Measurements from ENCODE around the gene ZNF622. TPM values are rescaled to one million over a fixed set of nuclear protein-coding genes. Genes with fewer than 3 reads are reported as not detected.

The ZNF622 gene
- total and polyA plus RNA-seq, 4 donors = 15.0 to 33.0 (median 25.6) TPM

DNA sequence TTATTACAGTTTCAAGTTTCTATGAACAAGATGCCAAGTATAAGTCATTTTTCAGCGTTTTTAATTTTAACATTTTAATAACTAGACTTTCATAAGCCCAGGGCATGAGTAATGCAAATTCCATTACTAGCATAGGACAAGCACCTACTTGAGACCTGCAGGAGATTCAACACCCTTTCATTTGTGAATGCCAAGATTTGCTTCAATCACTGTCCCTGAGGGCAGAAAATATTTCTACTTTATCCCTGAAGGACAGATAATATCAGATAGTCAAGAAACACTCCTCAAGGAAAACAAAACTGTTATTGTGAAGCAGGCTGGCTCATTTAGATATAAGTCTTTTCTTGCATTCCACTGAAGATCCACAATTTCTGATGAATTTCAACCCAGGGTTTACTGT, 27.7 kb upstream of the ZNF622 start:
- peak; percentile 49 for ATAC-seq (ENCODE audit: insufficient read depth, low FRiP score)
- TF ChIP-seq, protein P1, sequence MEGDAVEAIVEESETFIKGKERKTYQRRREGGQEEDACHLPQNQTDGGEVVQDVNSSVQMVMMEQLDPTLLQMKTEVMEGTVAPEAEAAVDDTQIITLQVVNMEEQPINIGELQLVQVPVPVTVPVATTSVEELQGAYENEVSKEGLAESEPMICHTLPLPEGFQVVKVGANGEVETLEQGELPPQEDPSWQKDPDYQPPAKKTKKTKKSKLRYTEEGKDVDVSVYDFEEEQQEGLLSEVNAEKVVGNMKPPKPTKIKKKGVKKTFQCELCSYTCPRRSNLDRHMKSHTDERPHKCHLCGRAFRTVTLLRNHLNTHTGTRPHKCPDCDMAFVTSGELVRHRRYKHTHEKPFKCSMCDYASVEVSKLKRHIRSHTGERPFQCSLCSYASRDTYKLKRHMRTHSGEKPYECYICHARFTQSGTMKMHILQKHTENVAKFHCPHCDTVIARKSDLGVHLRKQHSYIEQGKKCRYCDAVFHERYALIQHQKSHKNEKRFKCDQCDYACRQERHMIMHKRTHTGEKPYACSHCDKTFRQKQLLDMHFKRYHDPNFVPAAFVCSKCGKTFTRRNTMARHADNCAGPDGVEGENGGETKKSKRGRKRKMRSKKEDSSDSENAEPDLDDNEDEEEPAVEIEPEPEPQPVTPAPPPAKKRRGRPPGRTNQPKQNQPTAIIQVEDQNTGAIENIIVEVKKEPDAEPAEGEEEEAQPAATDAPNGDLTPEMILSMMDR (IDR thresholded peaks at IDR 0.05; ENCODE audit: control extremely low read depth, extremely low read depth) = no peak
- Histone ChIP-seq H3K27ac (ENCODE audit: low read depth in 1 of 2, low read length in 1 of 2) (peak overlapping the region in 1 of 2 donors; percentile 77), H3K9me3 (ENCODE audit: control insufficient read depth in 4 of 4, insufficient read depth in 3 of 4, low read length in 3 of 4) (peaks cover 0 to 10% (median 2%) of the 10 kb centered on the region in 4 donors), H3K4me3 (no peak overlapping the region), H3K27me3 (ENCODE audit: control insufficient read depth in 3 of 3, insufficient read depth in 3 of 3, low read length in 2 of 3) (no peaks in the 10 kb centered on the region), H3K9ac (ENCODE audit: insufficient read depth in 1 of 2, low read length in 2 of 2) (no peak overlapping the region), H3K4me1 (ENCODE audit: control insufficient read depth in 5 of 5, insufficient read depth in 5 of 5, low read length in 5 of 5) (peaks cover 0 to 12% (median 0%) of the 10 kb centered on the region in 5 donors), H3K36me3 (ENCODE audit: control insufficient read depth in 4 of 4, insufficient read depth in 4 of 4, low read length in 4 of 4) (no peaks in the 10 kb centered on the region)
- DNase-seq = no peak
- WGBS, 2 donors = 66 to 78% methylated on average over 1 of the region's 1 CpG

DNA sequence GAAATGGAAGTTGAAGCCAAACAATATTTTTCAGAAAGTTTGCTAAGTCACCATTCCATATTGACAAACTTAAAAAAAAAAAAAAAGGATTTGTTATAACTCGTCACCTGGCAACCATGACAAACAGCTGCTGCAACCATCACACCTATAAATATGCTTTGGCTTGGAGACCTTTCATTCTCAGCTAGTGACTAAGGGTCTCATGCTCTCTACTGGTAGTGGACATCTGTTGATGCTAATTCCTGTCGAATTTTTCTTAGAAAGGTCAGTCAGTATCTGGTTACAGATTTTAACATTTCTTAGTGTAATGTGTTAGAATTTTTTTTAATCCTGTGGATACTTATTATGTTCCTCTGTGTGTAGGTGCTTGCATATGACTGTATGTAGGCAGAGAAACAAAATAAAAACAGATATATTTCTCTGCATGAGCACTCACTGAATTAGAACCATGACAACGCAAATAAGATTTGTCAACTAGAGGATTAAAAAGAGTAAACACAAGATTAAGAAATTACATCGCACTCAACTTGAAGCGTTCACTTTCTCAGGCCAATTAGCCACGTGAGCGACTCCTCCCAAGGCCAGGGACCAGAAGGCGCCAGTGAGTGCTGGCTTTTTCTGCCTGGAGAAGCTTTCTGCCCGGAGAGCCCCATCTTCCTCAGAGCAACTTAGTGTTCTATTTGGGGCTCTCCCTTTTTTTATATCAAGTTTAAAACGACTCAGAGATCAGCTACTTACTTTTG, 27.0 kb upstream of the ZNF622 start:
- Histone ChIP-seq H3K4me1 (ENCODE audit: control insufficient read depth in 5 of 5, insufficient read depth in 5 of 5, low read length in 5 of 5) (peaks cover 0 to 12% (median 0%) of the 10 kb centered on the region in 5 donors), H3K4me3 (no peak overlapping the region), H3K27ac (ENCODE audit: low read depth in 1 of 2, low read length in 1 of 2) (peak overlapping the region; percentile 17 to 77), H3K9me3 (ENCODE audit: control insufficient read depth in 4 of 4, insufficient read depth in 3 of 4, low read length in 3 of 4) (peaks cover 0 to 10% (median 2%) of the 10 kb centered on the region in 4 donors), H3K36me3 (ENCODE audit: control insufficient read depth in 4 of 4, insufficient read depth in 4 of 4, low read length in 4 of 4) (no peaks in the 10 kb centered on the region), H3K27me3 (ENCODE audit: control insufficient read depth in 3 of 3, insufficient read depth in 3 of 3, low read length in 2 of 3) (no peaks in the 10 kb centered on the region), H3K9ac (ENCODE audit: insufficient read depth in 1 of 2, low read length in 2 of 2) (no peak overlapping the region)
- DNase-seq (peak in 2 of 3 donors; percentile 26 to 40), ATAC-seq (ENCODE audit: insufficient read depth, low FRiP score) (peak; percentile 55)
- 55 to 74% methylated on average over 10 of the region's 10 CpGs for WGBS, 2 donors
- TF ChIP-seq, protein P1 (IDR thresholded peaks at IDR 0.05; ENCODE audit: control extremely low read depth, extremely low read depth) = no peak

- DNase-seq (no peak), ATAC-seq (ENCODE audit: insufficient read depth, low FRiP score) (no peak)
- Histone ChIP-seq H3K27ac (ENCODE audit: low read depth in 1 of 2, low read length in 1 of 2) (peak overlapping the region in 1 of 2 donors; percentile 75), H3K9me3 (ENCODE audit: control insufficient read depth in 4 of 4, insufficient read depth in 3 of 4, low read length in 3 of 4) (peaks cover 0 to 8% (median 2%) of the 10 kb centered on the region in 4 donors), H3K27me3 (ENCODE audit: control insufficient read depth in 3 of 3, insufficient read depth in 3 of 3, low read length in 2 of 3) (no peaks in the 10 kb centered on the region), H3K9ac (ENCODE audit: insufficient read depth in 1 of 2, low read length in 2 of 2) (no peak overlapping the region), H3K36me3 (ENCODE audit: control insufficient read depth in 4 of 4, insufficient read depth in 4 of 4, low read length in 4 of 4) (no peaks in the 10 kb centered on the region), H3K4me1 (ENCODE audit: control insufficient read depth in 5 of 5, insufficient read depth in 5 of 5, low read length in 5 of 5) (peaks cover 0 to 18% (median 0%) of the 10 kb centered on the region in 5 donors), H3K4me3 (no peak overlapping the region)
- 90 to 93% methylated on average over 8 of the region's 8 CpGs for WGBS, 2 donors
- TF ChIP-seq, protein P1 (IDR thresholded peaks at IDR 0.05; ENCODE audit: control extremely low read depth, extremely low read depth) = no peak
Observed at GRCh38 chr5:16490911-16491310, 25.3 kb upstream of the ZNF622 start.
